NCI-H748 (cell line): ENCODE measurements around the gene ATG2A.
"Not testable (repeated sequence)": the region's sequence is repeated elsewhere in the genome, so short reads cannot be mapped to it uniquely, and the experiment has no call there.

Experiments used
- DNase-seq: peaks from one replicate; lab custom pipeline; 2025; ENCODE audit not compliant: unreplicated experiment; lab: John Stamatoyannopoulos, UW

Gene ATG2A

DNA sequence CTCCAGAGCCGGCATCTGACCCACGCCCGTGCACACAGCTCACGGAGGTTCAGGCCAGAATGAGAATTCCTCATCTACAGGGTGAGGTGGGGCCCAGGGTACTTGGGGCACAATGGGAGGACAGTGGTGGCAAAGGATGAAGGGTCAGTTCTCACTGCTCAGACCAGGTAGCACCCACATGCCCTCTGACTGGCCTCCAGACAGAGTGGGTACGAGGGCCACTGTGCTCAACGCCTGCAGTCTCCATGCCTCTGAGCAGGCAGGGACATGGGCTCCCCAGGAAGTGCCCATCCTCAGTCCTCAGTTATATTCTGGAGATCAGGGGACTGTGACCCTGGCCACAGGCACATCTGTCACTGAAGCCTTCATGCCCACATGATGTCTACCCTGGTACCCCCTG lies 59.5 kb downstream of the ATG2A start:
- DNase-seq: no peak

DNA sequence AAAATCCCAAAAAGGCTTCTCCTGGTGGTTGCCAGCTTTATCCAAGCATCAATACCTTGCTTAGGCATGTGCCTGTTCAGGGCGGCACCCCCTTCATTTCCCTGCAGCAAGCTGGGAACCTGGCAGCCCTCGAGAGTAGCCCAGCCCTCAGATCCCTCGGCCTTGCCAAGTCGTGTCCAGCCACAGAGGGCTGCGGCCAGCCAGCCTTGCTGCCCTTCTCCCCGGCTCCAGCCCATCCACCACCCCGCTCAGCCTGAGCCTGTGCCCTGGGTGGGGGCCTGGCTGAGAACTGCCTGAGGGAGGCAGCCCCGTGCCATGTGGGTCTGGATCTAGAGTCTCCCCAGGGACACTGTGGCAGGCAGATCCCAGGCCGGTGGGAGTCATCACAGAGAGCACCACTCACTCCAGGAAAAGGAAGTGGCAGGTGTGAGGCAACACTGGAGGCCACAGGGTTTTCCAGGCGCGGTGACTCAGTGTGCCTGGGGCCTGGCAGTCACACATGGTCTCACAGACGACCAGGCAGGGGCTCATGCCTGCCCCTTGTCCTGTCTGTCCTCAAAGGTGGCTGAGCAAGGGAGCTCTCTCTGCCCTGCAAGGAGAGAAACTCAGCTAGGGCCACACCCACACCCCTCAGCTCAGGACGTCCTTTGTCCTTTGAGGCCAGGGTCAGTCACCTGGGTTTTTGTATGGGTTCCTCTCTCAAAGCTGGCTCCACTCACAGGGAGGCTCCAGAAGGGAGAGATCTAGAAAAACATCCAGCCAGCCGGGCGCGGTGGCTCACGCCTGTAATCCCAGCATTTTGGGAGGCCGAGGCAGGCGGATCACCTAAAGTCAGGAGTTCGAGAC lies 60.4 kb downstream of the ATG2A start:
- no peak for DNase-seq

DNA sequence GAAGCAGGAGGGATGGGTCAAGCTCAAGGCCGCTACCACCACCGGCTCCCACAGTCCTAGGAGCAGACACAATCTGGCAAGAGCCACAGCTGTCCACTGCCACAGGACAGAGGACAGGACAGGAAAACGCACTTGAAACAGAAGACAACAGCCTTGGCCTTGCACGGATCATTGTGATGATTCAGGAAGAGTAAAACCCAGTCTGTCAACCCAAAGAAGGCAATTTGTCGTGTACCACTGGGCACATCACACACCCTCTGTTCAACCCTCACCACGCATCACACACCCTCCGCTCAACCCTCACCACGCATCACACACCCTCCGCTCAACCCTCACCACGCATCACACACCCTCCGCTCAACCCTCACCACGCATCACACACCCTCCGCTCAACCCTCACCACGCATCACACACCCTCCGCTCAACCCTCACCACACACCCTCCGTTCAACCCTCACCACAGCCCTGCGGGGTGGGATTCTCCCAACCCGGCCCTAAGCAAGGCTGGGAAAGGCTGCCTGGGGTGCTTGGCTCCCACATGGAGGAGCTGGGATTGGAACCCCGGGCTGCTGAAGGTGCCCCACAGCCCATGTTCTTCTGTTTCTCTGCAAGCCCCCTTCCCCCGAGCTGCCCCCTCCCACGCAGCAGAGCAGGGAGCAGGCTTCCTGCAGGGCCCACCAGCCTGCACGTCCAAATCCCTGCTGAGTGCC lies 61.3 kb downstream of the ATG2A start:
- DNase-seq: no peak

DNA sequence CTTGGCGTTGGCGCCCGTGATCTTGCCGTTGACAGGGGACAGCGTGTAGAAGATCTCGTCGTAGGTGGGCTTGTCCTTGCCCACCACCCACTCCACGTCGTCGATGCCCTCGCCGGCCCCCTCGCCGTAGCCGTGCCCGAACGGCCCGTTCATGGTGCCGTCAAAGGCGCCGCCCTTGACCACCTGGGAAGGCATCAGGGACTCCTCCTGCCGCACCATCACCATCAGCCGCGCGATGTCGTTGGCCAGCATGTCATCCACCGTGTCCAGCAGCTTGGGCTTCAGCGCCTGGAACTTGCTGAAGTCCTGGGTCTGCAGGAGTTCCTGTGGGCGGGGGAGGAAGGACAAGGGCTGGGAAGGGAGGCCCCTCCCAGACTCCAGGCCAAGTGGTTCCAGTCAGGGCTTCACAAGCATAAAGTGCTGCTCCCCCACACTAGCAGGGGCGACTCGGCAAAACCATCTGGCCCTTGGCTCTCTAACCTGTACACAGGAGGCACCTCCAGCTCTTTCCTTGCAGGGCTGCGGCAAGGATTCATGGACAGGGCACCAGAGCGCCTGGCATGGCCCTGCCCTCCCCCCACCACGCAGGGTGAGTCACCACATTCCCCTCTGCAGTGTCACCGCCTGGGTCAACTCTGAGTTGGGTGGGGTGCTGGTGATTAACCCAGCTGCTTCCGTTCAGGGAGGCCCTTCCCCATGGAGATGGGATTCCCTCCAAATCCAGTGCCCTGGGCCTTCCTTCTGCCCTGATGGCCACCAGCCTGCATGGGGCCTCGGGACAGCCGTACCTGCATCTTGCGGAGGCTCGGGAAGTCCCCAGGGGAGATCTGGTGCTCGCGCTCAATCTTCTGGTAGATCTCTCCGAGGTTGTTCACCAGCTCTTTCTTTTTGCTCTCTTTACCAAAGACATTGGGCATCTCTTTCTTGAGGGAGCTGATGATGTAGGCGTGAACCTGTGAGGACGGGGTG lies 62.2 kb downstream of the ATG2A start:
- DNase-seq: no peak

DNA sequence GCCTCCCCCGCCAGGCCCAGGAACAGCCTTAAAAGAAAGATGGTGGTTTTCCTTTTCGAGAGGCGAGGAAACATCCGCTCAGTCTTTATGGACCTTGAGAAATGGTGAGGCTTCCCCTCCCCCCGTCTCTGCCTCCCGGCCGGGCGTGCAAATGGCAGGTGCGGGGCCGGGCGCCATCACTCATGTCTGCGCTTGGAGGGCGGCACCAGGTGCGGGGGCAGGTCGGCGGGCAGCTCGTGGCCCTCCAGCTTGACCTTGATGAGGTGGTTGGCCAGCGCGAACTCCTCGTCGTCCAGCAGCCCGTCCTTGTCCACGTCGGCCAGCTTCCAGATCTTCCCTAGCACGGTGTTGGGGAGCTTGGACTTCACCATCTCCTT lies 62.9 kb downstream of the ATG2A start:
- DNase-seq: no peak

DNA sequence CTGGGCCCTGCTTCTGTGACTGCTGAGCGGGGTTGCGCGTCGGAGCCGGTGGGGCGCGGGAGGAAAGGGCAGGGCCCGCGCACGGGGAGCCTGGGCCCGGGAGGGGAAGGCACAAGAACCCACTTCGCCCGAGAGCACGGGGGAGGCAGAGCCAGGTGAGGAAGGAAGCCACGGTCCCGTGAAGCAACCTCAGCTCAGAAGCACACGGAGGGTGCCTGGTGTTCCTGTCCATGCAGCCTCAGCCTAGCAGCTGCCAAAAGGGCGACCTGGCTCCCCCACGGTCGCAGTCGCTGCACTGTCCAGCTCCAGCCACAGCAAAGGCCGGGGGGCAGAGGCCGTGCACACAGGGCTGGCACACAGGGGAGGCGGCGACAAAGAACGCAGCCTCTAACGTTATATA lies 63.3 kb downstream of the ATG2A start:
- DNase-seq: no peak

DNA sequence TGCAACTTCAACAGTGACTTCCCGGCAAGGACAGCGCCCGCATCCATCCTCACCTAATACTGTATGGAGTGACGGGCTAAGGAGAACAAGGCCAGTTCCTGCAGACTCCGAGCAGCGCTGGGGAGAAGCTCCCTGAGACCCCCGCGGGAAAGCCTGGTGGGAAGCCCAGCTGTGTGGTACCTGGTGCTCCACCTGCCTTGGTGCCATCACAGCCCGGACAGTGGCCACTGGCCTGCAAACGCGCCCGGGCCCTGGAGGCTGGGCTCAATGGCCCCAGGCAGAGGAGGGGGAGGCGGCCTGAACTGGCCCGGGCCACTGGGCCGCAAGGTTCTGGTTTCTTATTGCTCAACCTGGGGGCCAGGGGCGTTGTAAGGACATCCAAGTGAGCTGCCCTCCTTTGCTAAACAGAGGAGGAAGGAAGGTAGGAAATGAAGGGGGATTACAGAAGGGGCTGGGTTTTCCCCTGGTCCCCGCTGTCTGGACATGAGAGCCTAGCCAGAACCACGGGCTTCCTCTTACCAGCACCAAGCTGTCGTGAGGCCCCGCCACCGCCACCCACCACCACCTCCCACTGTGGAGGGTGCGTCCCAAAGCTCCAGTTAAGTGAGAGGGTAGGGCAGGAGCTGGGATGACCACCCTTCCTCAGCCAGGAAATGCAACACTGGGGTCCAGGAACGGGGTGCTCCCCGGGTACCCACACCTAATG lies 64.1 kb downstream of the ATG2A start:
- no peak for DNase-seq

DNA sequence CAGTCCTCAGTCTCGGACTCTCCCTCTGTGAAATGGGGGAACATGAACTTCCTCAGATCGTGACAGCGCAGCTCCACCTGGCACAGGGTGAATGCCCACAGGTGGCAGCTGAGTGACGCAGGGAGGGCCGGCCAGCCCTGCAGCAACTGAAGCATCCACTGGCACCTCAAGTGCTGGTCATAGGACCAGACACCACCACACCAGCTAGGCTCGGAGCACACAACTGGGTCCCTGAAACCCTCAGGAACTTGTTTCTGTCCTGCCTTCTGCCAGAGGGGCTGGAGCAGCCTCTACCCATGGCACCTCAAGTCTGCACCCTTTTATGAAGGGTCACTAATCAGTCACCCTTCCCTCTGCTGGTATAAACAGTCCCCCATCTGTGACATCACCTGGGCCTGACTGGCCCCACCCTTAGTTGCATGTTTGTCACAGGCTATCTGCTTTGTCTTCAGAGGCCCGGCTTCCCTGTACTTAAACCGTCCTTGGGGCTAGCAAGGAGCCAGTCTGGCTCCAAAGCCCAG lies 65.1 kb downstream of the ATG2A start:
- DNase-seq: no peak

DNA sequence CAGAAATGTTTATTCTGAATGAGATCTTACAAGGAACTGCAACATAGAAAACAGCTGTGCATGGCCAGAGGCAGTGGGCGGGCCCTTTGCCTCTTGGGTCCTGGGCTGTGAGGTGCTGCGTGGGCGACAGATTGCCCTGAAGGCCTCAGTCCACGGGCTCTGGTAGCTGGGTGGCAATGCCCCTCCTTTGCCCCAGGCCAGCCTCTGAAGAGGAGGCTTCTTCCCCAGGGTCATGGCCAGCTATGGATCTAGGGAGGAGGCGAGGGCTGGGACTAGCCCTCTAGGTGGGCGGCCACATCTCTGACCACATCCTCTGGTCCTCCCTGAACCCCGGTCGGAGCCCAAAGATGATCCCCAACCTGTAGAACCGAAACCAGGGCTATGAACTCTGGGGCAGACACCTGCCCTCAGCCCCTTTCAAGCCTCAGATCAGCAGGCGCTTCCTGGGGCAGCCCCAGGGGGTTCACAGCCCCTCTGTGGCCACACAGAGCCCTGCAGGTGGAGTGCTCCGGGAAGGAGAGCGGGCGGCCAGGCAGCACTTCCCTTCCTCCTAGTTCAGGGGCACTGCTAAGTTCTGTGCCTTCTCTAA lies 65.9 kb downstream of the ATG2A start:
- no peak for DNase-seq

DNA sequence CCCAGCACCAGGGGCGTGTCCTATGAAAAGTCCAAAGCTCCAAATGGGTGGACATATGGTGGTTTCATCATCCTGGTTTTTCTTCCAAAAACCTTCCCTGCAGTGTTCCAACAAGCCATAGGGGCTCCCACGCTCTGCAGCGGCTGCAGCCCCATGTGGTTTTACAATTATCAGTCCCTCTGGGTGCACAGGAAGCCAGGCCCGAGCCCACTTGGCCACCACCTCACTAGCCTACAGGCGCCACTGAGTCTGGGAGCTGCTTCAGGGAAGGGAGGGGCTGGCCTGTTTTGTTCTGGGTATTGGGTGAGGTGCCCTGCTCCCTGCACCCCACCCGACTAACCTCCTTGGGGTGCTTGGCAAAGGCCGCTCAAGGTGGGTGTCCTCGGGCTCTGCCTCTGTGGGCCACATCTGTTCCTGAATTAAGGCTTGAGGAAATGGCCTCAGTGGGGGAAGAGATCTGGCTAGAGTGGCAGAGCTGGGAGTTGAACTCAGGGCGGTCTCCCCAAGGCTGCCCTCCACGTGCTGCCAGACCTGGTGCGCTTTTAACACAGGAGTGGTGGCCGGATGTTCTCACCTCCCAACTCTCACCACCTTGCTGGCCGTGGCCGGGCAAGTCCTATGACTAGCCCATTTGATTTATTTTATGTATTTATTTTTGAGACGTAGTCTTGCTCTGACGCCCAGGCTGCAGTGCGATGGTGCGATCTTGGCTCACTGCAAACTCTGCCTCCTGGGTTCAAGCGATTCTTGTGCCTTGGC lies 67.2 kb downstream of the ATG2A start:
- DNase-seq: no peak

DNA sequence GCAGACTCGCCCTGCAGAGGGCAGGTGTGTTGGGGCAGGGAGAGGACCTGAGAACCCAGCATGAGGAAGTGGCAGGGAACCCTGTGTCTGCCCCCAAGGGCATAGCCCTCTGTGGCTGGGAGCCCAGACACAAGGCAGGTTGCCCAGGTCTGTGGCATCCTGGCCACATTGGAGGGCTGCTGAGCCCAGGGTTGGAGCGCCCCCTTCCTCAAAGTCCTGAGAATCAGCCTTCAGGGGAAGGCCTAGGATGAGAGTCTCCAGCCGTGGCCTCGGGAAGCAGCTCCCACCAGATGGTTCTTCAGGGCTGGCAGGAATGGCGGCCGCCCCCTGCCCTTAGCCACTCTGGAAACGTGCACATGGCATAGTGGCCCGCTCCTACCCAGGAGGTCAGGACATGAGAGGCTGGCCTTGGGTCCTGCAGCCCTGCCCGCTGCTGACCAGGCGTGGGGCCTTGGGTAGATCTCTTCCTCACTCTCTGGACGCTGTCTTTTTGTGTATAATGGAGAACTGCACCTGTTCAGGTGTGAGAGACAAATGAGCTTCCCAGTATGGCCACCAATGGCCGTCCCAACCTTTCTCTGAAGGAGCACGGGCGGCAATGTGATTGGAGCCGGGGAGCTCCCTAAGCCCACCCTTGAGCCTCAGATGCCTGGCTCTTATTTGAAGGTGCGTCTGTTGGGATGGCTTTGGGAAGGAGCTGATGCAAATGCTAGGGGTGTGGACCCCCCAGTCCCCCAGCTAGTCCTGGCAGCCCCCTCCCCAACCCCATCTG lies 68.0 kb downstream of the ATG2A start:
- no peak for DNase-seq

DNA sequence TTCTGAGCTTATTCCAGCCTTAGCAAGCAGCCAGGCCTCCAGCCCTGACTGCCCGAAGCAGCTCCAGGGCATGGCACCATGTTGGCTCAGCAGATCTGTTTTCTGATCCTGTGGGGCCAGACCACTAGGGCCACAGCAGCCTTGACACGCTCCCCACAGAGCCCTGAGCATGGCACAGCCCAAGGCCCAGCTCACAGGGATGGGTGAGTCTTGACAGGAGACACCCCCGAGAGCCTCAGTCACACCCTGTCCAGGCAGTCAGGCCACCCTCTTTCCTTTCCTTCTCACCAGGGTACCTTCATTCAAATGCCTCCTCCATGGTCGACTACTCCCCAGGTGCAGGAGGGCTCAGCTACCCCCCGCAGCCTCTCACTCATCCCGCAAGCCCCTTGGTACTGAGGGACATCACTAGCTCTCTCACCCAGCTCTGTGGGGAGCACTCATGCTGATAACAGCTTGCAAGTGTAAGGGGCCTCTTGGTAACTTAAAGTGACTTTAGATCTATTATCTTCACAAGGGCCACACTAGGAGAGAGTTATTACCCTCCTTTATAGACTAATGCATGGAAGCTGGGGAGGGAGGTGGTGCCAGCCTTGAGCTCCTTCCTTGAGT lies 68.7 kb downstream of the ATG2A start:
- no peak for DNase-seq

DNA sequence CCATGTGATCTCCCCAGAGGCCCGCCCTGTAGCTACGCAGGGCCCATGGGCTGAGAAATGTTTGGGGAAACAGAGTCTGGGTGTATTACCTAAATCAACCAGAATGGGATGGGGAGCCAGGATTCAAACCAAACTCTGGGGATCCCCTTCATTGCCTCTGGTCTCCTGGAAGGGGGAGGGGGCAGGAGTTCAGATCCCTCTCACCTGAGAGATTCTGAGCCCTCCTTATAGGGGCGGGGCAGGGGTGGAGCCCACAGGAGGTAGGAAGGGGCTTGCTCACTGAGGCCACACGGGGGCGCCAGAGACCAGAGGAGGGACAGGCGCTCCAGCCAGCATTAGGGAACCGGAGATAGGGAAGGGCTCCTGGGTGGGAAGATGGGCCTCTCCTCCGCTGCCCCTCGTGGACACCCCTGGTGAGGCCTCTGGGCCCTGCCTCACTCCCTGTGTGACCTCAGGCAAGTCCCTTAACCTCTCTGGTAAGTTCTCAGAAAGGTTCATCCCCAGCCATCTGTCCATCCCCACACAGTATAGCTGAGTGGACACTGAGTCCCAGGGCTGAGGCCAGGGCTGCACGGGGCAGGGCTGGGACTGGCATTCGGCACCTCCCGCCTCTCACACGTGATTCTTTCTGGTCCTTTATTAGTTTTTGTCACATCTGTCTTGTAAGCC lies 69.9 kb downstream of the ATG2A start:
- peak; percentile 92 for DNase-seq

DNA sequence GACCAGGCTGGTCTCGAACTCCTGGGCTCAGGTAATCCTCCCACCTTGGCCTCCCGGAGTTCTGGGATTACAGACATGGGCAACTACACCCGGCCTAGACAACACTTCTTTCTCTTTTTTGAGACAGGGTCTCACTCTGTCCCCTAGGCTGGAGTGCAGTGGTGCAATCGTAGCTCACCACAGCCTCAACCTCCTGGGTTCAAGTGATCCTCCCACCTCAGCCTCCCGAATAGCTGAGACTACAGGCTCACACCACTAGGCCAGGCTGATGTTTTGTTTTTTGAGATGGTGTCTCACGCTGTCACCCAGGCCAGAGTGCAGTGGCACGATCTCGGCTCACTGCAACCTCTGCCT lies 71.3 kb downstream of the ATG2A start:
- DNase-seq: not testable (repeated sequence)

DNA sequence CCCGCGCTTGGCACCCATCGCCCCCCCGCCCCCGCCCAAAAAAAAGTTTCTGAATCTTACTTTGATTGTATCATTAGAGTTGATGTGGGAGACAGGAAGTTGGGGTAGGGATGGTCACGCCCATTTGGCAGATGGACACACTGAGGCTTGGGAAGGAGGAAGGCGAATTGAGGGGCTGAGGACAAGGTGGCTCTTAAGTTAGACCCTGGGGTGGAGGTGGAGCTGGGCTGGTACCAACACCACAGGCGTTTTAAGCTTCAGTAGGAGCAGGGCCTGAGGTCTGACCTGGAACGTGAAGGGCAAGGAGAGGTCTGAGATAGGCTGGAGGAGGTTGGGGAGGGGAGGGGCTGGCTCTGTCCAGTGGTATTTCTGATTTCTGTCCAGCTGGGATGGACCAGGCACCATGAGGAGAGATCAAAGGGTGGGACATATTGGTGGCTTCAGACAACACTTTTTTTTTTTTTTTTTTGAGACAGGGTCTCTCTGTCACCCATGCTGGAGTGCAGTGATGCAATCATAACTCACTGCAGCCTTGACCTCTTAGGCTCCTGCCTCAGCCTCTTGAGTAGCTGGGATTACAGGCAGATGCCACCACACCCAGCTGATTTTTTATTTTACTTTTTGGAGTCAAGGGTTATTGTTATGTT lies 71.8 kb downstream of the ATG2A start:
- no peak for DNase-seq
